HL-60 (cell line): ENCODE data around the gene RLF.

Source experiments
- DNase-seq, 2 experiments: peaks; one replicate each; pipeline ENCODE4 v3.0.0-alpha.2; 2010 to 2020; ENCODE audit warnings: low read depth in 1 of 2, low spot score in 1 of 2
- H3K27ac ChIP-seq: fragments of 250-450 bp; sonication (Bioruptor Pico); replicated peaks from 2 replicates; pipeline ENCODE4 v1.5.1; 2020; ENCODE audit warnings: mild to moderate bottlenecking, moderate library complexity
- H3K27me3 ChIP-seq: fragments of 250-450 bp; sonication (Bioruptor Pico); 2 replicates; pipeline ENCODE4 v1.5.1; 2021; ENCODE audit warnings: mild to moderate bottlenecking, moderate library complexity; ENCODE audit not compliant: insufficient read depth, poor library complexity, severe bottlenecking
- H3K4me3 ChIP-seq: replicated peaks from 2 replicates; pipeline ENCODE4 v1.5.1; 2011; ENCODE audit warnings: mild to moderate bottlenecking, control low read depth, low read length; ENCODE audit not compliant: insufficient read depth
- GABPA ChIP-seq: IDR thresholded peaks from 2 replicates; pipeline ENCODE4 v1.6.1; 2012; ENCODE audit warnings: low read depth
- POLR2AphosphoS5 ChIP-seq: IDR thresholded peaks from 2 replicates; pipeline ENCODE4 v1.6.1; 2012; ENCODE audit warnings: low read depth
- SPI1 ChIP-seq: IDR thresholded peaks from 2 replicates; pipeline ENCODE4 v1.6.1; 2012; ENCODE audit warnings: low read depth, mild to moderate bottlenecking, borderline replicate concordance
- TF ChIP-seq, protein P1 (sequence below): IDR thresholded peaks from 2 replicates; pipeline ENCODE4 v1.6.1; 2012; ENCODE audit warnings: low read depth; ENCODE audit not compliant: insufficient replicate concordance
- TF ChIP-seq, protein P2 (sequence below): IDR thresholded peaks from one replicate; pipeline ENCODE4 v1.5.1; 2011; ENCODE audit warnings: low read length, control low read depth, inconsistent platforms; ENCODE audit not compliant: insufficient read depth

Gene RLF

DNA sequence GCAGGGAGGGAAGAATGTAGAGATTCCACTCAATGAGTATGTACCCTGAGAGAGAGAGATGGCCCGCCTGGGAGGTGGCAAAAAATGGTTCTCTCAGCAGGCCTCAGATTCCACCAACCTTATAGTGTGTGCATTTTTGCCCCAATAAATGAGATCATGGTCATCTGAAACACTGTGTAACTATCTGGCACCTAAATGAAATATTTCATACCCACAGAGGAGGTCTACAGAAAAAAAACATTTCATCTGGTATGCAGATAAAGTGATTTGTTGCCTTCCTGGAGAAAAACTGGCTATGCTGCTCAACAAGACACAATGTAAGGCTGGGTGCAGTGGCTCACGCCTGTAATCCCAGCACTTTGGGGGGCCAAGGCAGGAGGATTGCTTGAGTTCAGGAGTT, 91.4 kb downstream of the RLF start:
- Histone ChIP-seq H3K27me3 (no peaks in the 10 kb centered on the region), H3K4me3 (no peak overlapping the region), H3K27ac (no peak overlapping the region)
- TF ChIP-seq POLR2AphosphoS5 (no peak), GABPA (no peak), SPI1 (no peak)
- TF ChIP-seq, protein P1, sequence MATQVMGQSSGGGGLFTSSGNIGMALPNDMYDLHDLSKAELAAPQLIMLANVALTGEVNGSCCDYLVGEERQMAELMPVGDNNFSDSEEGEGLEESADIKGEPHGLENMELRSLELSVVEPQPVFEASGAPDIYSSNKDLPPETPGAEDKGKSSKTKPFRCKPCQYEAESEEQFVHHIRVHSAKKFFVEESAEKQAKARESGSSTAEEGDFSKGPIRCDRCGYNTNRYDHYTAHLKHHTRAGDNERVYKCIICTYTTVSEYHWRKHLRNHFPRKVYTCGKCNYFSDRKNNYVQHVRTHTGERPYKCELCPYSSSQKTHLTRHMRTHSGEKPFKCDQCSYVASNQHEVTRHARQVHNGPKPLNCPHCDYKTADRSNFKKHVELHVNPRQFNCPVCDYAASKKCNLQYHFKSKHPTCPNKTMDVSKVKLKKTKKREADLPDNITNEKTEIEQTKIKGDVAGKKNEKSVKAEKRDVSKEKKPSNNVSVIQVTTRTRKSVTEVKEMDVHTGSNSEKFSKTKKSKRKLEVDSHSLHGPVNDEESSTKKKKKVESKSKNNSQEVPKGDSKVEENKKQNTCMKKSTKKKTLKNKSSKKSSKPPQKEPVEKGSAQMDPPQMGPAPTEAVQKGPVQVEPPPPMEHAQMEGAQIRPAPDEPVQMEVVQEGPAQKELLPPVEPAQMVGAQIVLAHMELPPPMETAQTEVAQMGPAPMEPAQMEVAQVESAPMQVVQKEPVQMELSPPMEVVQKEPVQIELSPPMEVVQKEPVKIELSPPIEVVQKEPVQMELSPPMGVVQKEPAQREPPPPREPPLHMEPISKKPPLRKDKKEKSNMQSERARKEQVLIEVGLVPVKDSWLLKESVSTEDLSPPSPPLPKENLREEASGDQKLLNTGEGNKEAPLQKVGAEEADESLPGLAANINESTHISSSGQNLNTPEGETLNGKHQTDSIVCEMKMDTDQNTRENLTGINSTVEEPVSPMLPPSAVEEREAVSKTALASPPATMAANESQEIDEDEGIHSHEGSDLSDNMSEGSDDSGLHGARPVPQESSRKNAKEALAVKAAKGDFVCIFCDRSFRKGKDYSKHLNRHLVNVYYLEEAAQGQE = no peak
- TF ChIP-seq, protein P2, sequence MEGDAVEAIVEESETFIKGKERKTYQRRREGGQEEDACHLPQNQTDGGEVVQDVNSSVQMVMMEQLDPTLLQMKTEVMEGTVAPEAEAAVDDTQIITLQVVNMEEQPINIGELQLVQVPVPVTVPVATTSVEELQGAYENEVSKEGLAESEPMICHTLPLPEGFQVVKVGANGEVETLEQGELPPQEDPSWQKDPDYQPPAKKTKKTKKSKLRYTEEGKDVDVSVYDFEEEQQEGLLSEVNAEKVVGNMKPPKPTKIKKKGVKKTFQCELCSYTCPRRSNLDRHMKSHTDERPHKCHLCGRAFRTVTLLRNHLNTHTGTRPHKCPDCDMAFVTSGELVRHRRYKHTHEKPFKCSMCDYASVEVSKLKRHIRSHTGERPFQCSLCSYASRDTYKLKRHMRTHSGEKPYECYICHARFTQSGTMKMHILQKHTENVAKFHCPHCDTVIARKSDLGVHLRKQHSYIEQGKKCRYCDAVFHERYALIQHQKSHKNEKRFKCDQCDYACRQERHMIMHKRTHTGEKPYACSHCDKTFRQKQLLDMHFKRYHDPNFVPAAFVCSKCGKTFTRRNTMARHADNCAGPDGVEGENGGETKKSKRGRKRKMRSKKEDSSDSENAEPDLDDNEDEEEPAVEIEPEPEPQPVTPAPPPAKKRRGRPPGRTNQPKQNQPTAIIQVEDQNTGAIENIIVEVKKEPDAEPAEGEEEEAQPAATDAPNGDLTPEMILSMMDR = no peak
- no peak for DNase-seq

DNA sequence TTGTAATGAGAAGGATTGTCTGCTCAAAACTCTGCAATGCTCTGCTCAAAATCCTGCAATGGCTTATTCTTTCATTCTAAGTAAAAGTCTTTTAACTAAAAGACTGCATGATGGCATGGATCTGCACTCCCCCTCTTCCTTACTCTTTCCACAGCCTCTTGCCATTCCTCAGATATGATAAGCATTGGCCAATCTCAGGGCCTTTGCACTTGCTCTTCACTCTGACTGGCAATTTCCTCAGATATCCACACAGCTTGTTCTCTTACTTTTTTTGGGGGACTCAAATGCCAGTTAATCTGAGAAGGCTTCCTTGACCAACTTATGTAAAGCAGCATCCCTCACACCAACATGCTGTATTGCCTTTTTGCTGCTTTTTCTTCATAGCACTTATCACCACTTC, 94.0 kb downstream of the RLF start:
- TF ChIP-seq, protein P2 = no peak
- no peak for TF ChIP-seq GABPA
- no peak for TF ChIP-seq SPI1
- no peak for TF ChIP-seq POLR2AphosphoS5
- Histone ChIP-seq H3K4me3 (no peak overlapping the region), H3K27ac (no peak overlapping the region), H3K27me3 (no peaks in the 10 kb centered on the region)
- no peak for DNase-seq

DNA sequence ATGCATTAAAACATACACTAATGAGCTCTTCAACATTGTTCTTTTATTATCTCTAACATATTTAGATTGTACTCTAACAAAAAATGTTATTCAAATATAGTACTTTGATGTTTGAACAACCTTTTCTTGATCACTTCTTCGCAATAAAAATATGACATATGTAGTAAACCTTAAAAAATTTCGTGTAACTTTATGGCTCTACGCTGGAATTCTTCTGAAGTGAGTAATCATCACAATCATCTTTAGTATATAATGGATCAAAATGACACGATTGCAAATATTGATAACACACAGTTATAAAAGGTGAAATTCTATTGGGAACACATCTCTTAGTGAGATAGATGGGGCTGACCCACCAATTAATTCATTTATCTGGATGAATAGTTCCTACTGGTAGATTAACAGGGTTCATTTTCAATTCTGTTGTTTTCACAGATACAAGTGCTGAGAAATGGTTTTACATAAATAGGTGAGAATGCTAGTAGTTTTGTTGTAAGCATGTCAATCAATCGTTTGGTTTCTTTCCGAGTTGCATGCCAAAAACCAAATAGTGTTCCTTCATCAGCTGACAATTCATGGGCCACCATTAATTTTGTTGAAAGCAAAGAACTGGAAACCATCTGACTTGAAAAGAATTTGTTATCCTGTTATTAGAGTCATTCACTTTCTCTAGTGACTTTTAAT, 95.4 kb downstream of the RLF start:
- no peak for DNase-seq
- peak overlapping the region; percentile 89 for H3K4me3 ChIP-seq
- no peaks in the 10 kb centered on the region for H3K27me3 ChIP-seq
- peak overlapping the region; percentile 92 for H3K27ac ChIP-seq
- TF ChIP-seq SPI1 (no peak), POLR2AphosphoS5 (no peak), GABPA (no peak)
- TF ChIP-seq, protein P1 = no peak
- TF ChIP-seq, protein P2 = no peak

DNA sequence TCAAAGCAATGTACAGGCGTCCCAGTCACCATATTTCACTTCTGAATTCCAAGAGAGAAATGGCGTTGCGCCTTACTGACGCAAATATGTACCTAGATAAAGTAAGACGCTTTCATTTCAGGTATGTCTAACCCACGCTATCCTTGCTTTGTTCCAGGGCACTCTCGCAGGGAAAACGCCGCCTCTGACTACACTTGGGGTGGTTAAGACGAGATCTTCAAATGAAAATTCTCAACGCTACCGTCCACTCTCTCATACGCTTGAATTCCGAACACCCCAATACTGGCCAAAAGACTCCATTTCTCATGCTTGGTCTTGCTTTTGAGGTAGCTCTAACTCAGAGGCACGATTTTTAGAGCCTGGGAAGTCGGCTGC, 96.1 kb downstream of the RLF start:
- Histone ChIP-seq H3K27ac (peak overlapping the region; percentile 92), H3K27me3 (no peaks in the 10 kb centered on the region), H3K4me3 (peak overlapping the region; percentile 89)
- TF ChIP-seq GABPA (no peak), SPI1 (no peak), POLR2AphosphoS5 (no peak)
- TF ChIP-seq, protein P1 = no peak
- TF ChIP-seq, protein P2 = no peak
- DNase-seq = no peak
